A549 treated with dexamethasone at 1 μM for 4 hours (cell line): Measurements from ENCODE around the gene RPP14. TPM values are rescaled to one million over a fixed set of nuclear protein-coding genes. Genes with fewer than 3 reads are reported as not detected.

Experiments used
- total RNA-seq: library from RNA; stranded (reverse); fragments of 200-300 nt; extraction: Qiagen RNA extraction; gene quantifications from 5 replicates; pipeline ENCODE4 v1.2.3, GENCODE V29; 2022

RPP14 gene
- 11.1 to 13.0 TPM (median 11.6 TPM) in 5 replicates for total RNA-seq

GRCh38 chr3:58305882-58306711 lies at the start of gene RPP14, which contains the start of gene HTD2:
Gene RPP14, plus strand, starts transcription at chr3:58306245. Its CDS starts 4,085 bp downstream, at chr3:58310330.
Gene HTD2, plus strand, starts transcription at chr3:58306520. Its CDS starts 11,094 bp downstream, at chr3:58317614.

GRCh38 chr3:58332575-58333188 lies 26.6 kb downstream of the RPP14 start, which contains the start of gene PXK:
Gene PXK, plus strand, starts transcription at chr3:58332892. Its CDS starts 97 bp downstream, at chr3:58332989.

Other genes with a start within 250 kb of the RPP14 start
- gene DNASE1L3, start 95.3 kb upstream of the RPP14 start, total RNA-seq, result 0.10 to 0.15 TPM (median 0.11 TPM) in 4 of 5 replicates, not detected in the other
- gene ABHD6, start 68.5 kb upstream of the RPP14 start, total RNA-seq, result 9.3 to 12.0 TPM (median 11.4 TPM) in 5 replicates
- 6.4 to 7.4 TPM (median 6.9 TPM) in 5 replicates for gene HTD2, start 275 bp downstream of the RPP14 start, total RNA-seq
- 3.8 to 6.5 TPM (median 5.9 TPM) in 5 replicates for gene PXK, start 26.6 kb downstream of the RPP14 start, total RNA-seq
- 52.3 to 59.1 TPM (median 56.3 TPM) in 5 replicates for gene PDHB, start 127.6 kb downstream of the RPP14 start, total RNA-seq
- gene KCTD6, start 185.9 kb downstream of the RPP14 start, total RNA-seq, result 6.5 to 7.4 TPM (median 7.2 TPM) in 5 replicates
- 6.0 to 9.0 TPM (median 7.1 TPM) in 5 replicates for gene ACOX2, start 230.9 kb downstream of the RPP14 start, total RNA-seq